GM23338 (cell line): ENCODE results near the gene SEC14L6. TPM values are rescaled to one million over a fixed set of nuclear protein-coding genes. Genes with fewer than 3 reads are reported as not detected.

Source experiments
- ATAC-seq: fragments of 200-7000 bp; cut with Tn5 transposase; 3 replicates; pipeline ENCODE4 v1.9.1; 2020
- DNase-seq: peaks from one replicate; pipeline ENCODE4 v3.0.0-alpha.2; 2015; ENCODE audit warnings: low spot score
- H2AFZ ChIP-seq: fragments of 200-600 bp; sonication (generic); 2 replicates; pipeline ENCODE4 v1.8.0; 2016; ENCODE audit warnings: antibody characterized with exemption, mild to moderate bottlenecking, moderate library complexity
- H3F3A ChIP-seq: fragments of 200-600 bp; sonication (generic); replicated peaks from 2 replicates; pipeline ENCODE4 v1.8.0; 2017; ENCODE audit warnings: antibody characterized with exemption, mixed run types, low read depth
- H3K27ac ChIP-seq: fragments of 200-600 bp; sonication (generic); 2 replicates; pipeline ENCODE4 v1.6.1; 2016; ENCODE audit warnings: low read depth
- H3K27me3 ChIP-seq: fragments of 200-600 bp; sonication (generic); 2 replicates; pipeline ENCODE4 v1.8.0; 2016; ENCODE audit warnings: mild to moderate bottlenecking, mixed run types, moderate library complexity; ENCODE audit not compliant: insufficient read depth
- H3K36me3 ChIP-seq: fragments of 200-600 bp; sonication (generic); 2 replicates; pipeline ENCODE4 v1.8.0; 2016; ENCODE audit warnings: mild to moderate bottlenecking; ENCODE audit not compliant: insufficient read depth
- H3K4me1 ChIP-seq: fragments of 200-600 bp; sonication (generic); 2 replicates; pipeline ENCODE4 v1.8.0; 2016; ENCODE audit warnings: mild to moderate bottlenecking, moderate library complexity; ENCODE audit not compliant: insufficient read depth
- H3K4me2 ChIP-seq: fragments of 200-600 bp; sonication (generic); 2 replicates; pipeline ENCODE4 v1.7.1; 2017; ENCODE audit warnings: mixed run types
- H3K4me3 ChIP-seq: fragments of 200-600 bp; sonication (generic); 2 replicates; pipeline ENCODE4 v1.6.1; 2016; ENCODE audit warnings: mixed run types
- H3K79me2 ChIP-seq: fragments of 200-600 bp; sonication (generic); replicated peaks from 2 replicates; pipeline ENCODE4 v1.8.0; 2017; ENCODE audit warnings: mild to moderate bottlenecking; ENCODE audit not compliant: insufficient read depth
- H3K9me2 ChIP-seq: fragments of 200-600 bp; sonication (generic); 2 replicates; pipeline ENCODE4 v1.8.0; 2017; ENCODE audit not compliant: insufficient read depth
- H4K20me1 ChIP-seq: fragments of 200-600 bp; sonication (generic); replicated peaks from 2 replicates; pipeline ENCODE4 v1.8.0; 2017; ENCODE audit warnings: mild to moderate bottlenecking; ENCODE audit not compliant: insufficient read depth
- H3K27ac Mint-ChIP-seq: 2 replicates; pipeline ENCODE4 v1.8.0; 2020; ENCODE audit warnings: inconsistent platforms, mild to moderate bottlenecking, moderate library complexity, mixed read lengths
- H3K27me3 Mint-ChIP-seq: 3 replicates; pipeline ENCODE4 v1.8.0; 2022; ENCODE audit warnings: low read depth, mild to moderate bottlenecking, moderate library complexity, mixed read lengths, inconsistent platforms; ENCODE audit not compliant: insufficient read depth, poor library complexity
- H3K36me3 Mint-ChIP-seq: 3 replicates; pipeline ENCODE4 v1.8.0; 2021; ENCODE audit warnings: low read depth, mild to moderate bottlenecking, inconsistent platforms, moderate library complexity, mixed read lengths
- H3K4me1 Mint-ChIP-seq: 3 replicates; pipeline ENCODE4 v1.8.0; 2020; ENCODE audit warnings: mild to moderate bottlenecking, inconsistent platforms, mixed read lengths
- H3K4me3 Mint-ChIP-seq: 3 replicates; pipeline ENCODE4 v1.8.0; 2021; ENCODE audit warnings: moderate library complexity, mild to moderate bottlenecking, inconsistent platforms, mixed read lengths
- H3K9me3 Mint-ChIP-seq: 3 replicates; pipeline ENCODE4 v1.8.0; 2020; ENCODE audit warnings: moderate library complexity, mild to moderate bottlenecking, inconsistent platforms, mixed read lengths
- CREB1 ChIP-seq: fragments of 250-450 bp; sonication (Bioruptor Pico); IDR thresholded peaks from 2 replicates; pipeline ENCODE4 v1.5.0; 2020; ENCODE audit warnings: low read depth, mild to moderate bottlenecking, moderate library complexity
- CTCF ChIP-seq, 2 experiments: fragments of 200-600 bp in 1 of 2; sonication (generic) in 1 of 2; conservative IDR thresholded peaks; 2 replicates each; pipeline versions ENCODE4 v1.5.1 to v1.6.1; 2016 to 2017; ENCODE audit warnings: antibody characterized with exemption in 2 of 2, low read depth in 2 of 2, mild to moderate bottlenecking in 2 of 2, moderate library complexity in 1 of 2
- EZH2 ChIP-seq: fragments of 200-600 bp; sonication (generic); IDR thresholded peaks from one replicate; pipeline ENCODE4 v1.8.0; 2017; ENCODE audit warnings: antibody characterized with exemption, mild to moderate bottlenecking, low read depth; ENCODE audit not compliant: unreplicated experiment
- EZH2phosphoT487 ChIP-seq: fragments of 200-600 bp; sonication (generic); IDR thresholded peaks from one replicate; pipeline ENCODE4 v1.8.1; 2018; ENCODE audit warnings: antibody characterized with exemption; ENCODE audit not compliant: unreplicated experiment
- JUNB ChIP-seq: IDR thresholded peaks from one replicate; pipeline ENCODE4 v1.6.1; 2016; ENCODE audit warnings: antibody characterized with exemption; ENCODE audit not compliant: unreplicated experiment
- NANOG ChIP-seq: IDR thresholded peaks from 2 replicates; pipeline ENCODE4 v1.6.1; 2016; ENCODE audit warnings: antibody characterized with exemption, borderline replicate concordance
- POLR2AphosphoS5 ChIP-seq: IDR thresholded peaks from 2 replicates; pipeline ENCODE4 v1.6.1; 2016; ENCODE audit warnings: antibody characterized with exemption, low read depth
- ZNF114 ChIP-seq: fragments of 250-450 bp; sonication (Bioruptor Pico); IDR thresholded peaks from 2 replicates; pipeline ENCODE4 v1.5.0; 2020; ENCODE audit warnings: mild to moderate bottlenecking, moderate library complexity
- ZNF331 ChIP-seq: fragments of 250-450 bp; sonication (Bioruptor Pico); IDR thresholded peaks from 2 replicates; pipeline ENCODE4 v1.5.0; 2020; ENCODE audit warnings: low read depth, mild to moderate bottlenecking, moderate library complexity
- ZNF462 ChIP-seq: fragments of 250-450 bp; sonication (Bioruptor Pico); IDR thresholded peaks from 2 replicates; pipeline ENCODE4 v1.5.0; 2020; ENCODE audit warnings: mild to moderate bottlenecking, moderate library complexity
- polyA plus RNA-seq: library from polyadenylated mRNA; unstranded; fragments of >200 nt; fragmentation: Nextera tagmentation; extraction: Ambion mirVana; gene quantifications from 2 replicates; pipeline ENCODE4 v1.2.1, GENCODE V29; 2016
- total RNA-seq: library from RNA; depleted of rRNA; stranded (reverse); fragments of >200 nt; shearing (Covaris generic); gene quantifications from 2 replicates; pipeline ENCODE4 v1.2.3, GENCODE V29; 2014
- TF ChIP-seq, protein P1 (sequence below): IDR thresholded peaks from 2 replicates; pipeline ENCODE4 v1.6.1; 2016; ENCODE audit warnings: antibody characterized with exemption

Gene SEC14L6
- total and polyA plus RNA-seq, 2 experiments from 2014 or later, result 0.84 to 2.1 TPM

DNA sequence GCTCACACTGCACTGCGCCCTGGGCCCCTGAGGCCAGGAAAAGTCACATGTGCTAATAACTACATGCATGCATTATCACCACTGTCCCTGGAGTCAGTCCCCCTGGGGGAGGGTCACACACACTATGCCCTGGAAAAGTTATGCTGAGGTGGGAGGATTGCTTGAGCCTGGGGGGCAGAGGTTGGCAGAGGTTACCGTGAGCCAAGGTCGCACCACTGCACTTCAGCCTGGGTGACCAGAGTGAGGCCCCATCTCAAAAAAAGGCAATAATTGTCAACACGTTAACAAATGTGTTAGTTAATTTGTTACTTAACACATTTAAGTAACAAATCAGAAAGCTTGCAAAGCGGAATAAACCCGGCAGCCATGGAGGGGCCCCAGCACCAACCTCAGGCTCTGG, 13.3 kb upstream of the SEC14L6 start:
- Histone ChIP-seq H3K9me2 (no peaks in the 10 kb centered on the region), H3K4me3 (no peak overlapping the region), H3K79me2 (no peaks in the 10 kb centered on the region), H3K4me1 (peaks cover 26% of the 10 kb centered on the region), H3K36me3 (no peaks in the 10 kb centered on the region), H3F3A (no peaks in the 10 kb centered on the region), H3K4me2 (no peak overlapping the region), H3K27me3 (no peaks in the 10 kb centered on the region), H4K20me1 (no peaks in the 10 kb centered on the region), H3K27ac (no peak overlapping the region; the same call in 1 of the 2 replicates), H2AFZ (no peak overlapping the region)
- no peak for TF ChIP-seq CREB1 (CRISPR knock-in tag)
- no peak for TF ChIP-seq JUNB
- TF ChIP-seq EZH2phosphoT487, result no peak
- no peak for TF ChIP-seq ZNF114
- no peak for TF ChIP-seq CTCF (conservative IDR thresholded peaks at IDR 0.05; ENCODE audit: low read depth in 2 of 2)
- no peak for TF ChIP-seq ZNF331 (CRISPR knock-in tag)
- TF ChIP-seq, protein P1, sequence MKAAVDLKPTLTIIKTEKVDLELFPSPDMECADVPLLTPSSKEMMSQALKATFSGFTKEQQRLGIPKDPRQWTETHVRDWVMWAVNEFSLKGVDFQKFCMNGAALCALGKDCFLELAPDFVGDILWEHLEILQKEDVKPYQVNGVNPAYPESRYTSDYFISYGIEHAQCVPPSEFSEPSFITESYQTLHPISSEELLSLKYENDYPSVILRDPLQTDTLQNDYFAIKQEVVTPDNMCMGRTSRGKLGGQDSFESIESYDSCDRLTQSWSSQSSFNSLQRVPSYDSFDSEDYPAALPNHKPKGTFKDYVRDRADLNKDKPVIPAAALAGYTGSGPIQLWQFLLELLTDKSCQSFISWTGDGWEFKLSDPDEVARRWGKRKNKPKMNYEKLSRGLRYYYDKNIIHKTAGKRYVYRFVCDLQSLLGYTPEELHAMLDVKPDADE, result no peak
- TF ChIP-seq ZNF462 (CRISPR knock-in tag), result no peak
- no peak for TF ChIP-seq NANOG
- TF ChIP-seq EZH2, result no peak
- TF ChIP-seq POLR2AphosphoS5, result no peak
- Mint-ChIP-seq H3K27ac (0 out of 2 replicates have a peak overlapping the region, but pooled peaks have one; percentile 41), H3K4me1 (peaks cover 35% of the 10 kb centered on the region), H3K27me3 (peaks cover 7% of the 10 kb centered on the region), H3K36me3 (no peaks in the 10 kb centered on the region; the same call in 2 of the 3 replicates), H3K9me3 (no peaks in the 10 kb centered on the region), H3K4me3 (no peak overlapping the region)
- DNase-seq, result no peak
- ATAC-seq, result no peak
